GM19238 (cell line): ENCODE data around the gene AIG1.
"Not testable (repeated sequence)": the region's sequence is repeated elsewhere in the genome, so short reads cannot be mapped to it uniquely, and the experiment has no call there.

Experiments used
- DNase-seq: peaks from one replicate; pipeline ENCODE4 v3.0.0; 2011; ENCODE audit warnings: low spot score; ENCODE audit not compliant: insufficient read length

Gene AIG1

DNA sequence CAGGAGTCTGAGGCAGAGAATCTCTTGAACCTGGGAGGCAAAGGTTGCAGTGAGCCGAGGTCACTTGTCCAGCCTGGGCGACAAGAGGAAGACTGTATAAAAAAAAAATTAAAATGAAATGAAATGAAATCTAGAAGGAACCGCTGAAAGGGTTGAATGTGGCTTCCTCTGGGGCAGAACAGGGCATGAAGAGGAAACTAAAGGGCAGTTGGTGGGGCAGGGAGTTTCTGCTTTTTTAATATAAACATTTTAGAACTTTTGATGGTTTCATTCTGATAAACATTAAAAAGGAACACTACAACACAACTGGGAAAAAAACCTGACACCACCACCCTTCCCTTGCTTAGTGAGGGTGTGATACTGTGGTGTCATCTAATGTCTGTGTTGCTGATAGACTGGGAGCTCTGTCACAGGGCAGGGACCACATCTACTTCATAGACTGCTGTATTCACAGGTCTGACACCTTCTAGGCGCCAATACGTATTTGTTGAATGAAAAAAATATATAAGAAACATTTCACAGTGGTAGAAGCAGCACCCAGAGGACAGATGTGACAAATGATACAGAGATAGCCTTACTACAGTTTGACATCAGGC lies 260.9 kb downstream of the AIG1 start:
- no peak for DNase-seq

- DNase-seq, result no peak
Measured at GRCh38 chr6:143322386-143322785, 261.7 kb downstream of the AIG1 start.

DNA sequence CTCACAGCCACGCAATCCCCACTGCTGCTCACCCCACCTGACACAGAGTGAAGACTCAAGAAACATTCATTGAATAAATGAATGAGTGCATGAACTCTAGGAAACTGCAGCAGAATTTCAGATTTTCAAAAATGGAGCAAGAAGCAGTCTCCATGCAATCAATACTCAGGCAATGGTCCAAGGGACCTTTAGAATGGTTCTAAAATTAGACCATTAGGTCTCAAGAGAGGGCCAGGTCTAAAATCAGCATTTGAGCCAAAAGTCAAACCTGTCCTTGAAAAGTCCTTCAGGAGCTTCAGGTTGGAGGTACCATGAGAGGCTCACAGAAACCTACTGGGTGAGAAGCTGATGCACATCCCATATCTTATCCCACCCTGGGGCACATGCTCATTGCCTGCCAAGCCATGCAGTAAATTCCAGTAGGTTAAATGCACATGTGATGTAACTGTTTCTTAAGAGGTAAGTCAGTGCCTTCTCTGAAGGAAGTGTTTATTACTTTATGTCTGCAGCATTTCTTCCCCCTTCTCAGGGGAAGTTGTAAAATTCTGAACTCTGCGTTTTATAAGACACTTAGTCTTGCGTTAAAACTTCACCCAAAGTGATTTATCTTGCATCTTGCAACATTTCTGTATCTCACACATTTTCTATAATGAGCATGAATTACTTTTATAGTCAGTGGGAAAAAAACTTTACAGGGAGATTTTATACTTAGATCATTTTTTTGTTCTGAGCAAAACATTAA lies 263.2 kb downstream of the AIG1 start:
- DNase-seq, result no peak

- no peak for DNase-seq
Measured at GRCh38 chr6:143325379-143326140, 264.9 kb downstream of the AIG1 start.

DNA sequence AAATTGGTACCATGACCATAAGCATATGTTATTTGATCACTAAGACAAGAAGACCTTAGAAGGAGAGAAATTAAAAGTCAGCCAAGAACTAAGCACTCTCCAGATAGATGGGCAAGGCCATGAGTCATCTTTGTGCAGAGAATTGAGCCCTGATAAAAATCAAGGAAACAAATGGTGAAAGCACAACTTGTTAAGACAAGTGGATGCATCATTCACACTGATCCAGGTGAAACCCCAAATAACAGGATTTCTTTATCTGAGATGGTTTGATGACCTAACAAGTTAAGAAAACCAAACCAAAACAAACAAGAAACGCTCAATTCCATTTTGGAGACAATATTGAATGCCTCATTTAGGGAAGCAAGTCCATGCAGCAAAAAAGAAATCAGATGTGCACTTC lies 268.2 kb downstream of the AIG1 start:
- no peak for DNase-seq

- DNase-seq, result no peak
Measured at GRCh38 chr6:143329323-143329722, 268.6 kb downstream of the AIG1 start.

GRCh38 chr6:143331362-143331761 lies 270.7 kb downstream of the AIG1 start:
- no peak for DNase-seq

- DNase-seq, result no peak
Measured at GRCh38 chr6:143332153-143332845, 271.6 kb downstream of the AIG1 start.

- no peak for DNase-seq
Measured at GRCh38 chr6:143333081-143333480, 272.4 kb downstream of the AIG1 start.

DNA sequence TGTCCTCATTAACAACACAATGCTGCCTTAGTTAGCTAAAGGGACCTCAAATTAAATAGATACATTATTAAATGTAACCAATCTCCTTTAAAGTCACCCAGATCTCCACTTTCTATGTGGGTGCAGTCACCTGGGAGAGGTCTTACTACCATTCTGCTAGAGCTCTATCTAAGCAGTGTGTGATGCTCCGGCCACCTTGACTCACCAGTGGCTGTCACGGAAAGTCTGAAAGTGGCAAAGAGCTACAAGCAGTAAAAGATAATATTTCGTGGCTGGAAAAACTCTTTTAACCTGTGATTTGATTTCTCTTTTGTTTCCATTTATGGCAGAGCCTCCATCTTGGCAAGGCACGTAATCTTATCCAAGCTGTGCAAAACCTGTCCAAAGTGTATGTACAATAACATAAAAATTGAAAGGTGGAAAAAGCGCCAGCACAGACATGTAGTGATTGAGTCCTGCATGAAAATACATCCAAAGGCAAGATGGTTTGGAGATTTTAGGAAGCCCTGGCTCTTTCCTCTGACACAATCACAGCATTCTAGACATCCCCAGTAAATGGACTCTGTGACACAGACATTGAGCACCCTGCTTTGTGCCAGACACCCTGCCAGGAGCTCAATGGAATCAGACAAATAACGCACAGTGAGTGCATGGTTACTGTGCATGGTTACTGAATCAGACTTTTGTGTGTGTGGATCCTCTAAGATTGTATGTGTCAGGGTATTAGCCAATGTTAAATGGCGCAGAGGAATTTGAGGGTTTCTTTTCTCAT lies 273.2 kb downstream of the AIG1 start:
- no peak for DNase-seq

GRCh38 chr6:143335865-143336264 lies 275.2 kb downstream of the AIG1 start:
- DNase-seq, result no peak

GRCh38 chr6:143336446-143337152 lies 275.9 kb downstream of the AIG1 start:
- DNase-seq, result no peak

- no peak for DNase-seq
Measured at GRCh38 chr6:143337201-143337949, 276.7 kb downstream of the AIG1 start.

DNA sequence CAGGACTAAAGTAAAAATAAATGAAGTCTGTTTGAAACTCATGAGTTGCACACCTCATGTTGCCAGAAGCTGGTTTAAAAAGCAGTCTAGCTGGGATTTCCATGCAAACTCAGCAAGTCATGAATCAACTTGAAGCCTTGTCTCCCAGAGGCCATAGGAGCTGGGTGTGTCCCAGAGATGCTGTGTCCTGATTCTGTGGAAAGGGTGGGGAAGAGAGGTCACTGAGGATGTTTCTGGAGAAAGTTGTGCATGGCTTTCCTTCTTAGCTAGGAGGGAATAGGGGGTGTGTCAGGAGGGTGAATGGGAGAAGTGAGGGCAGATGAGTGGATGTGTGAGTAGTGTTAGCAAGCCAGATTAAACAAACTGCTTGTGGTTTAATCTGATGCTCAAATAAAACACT lies 278.5 kb downstream of the AIG1 start:
- DNase-seq, result no peak

DNA sequence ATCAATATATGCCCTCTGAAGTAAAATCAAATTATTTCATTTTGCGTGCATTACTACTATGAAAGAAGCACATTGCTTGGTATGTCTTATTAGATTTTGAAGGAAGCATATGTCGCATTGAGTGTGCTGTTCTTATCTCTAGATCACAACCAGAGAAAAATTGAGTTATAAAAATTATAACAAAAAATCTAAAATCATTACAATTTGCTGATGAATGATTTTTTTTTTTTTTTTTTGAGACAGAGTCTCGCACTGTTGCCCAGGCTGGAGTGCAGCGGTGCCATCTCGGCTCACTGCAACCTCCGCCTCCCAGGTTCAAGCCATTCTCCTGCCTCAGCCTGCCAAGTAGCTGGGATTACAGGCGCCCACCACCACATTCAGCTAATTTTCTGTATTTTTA lies 284.8 kb downstream of the AIG1 start:
- DNase-seq, result not testable (repeated sequence)

GRCh38 chr6:143346004-143346403 lies 285.3 kb downstream of the AIG1 start:
- no peak for DNase-seq

DNA sequence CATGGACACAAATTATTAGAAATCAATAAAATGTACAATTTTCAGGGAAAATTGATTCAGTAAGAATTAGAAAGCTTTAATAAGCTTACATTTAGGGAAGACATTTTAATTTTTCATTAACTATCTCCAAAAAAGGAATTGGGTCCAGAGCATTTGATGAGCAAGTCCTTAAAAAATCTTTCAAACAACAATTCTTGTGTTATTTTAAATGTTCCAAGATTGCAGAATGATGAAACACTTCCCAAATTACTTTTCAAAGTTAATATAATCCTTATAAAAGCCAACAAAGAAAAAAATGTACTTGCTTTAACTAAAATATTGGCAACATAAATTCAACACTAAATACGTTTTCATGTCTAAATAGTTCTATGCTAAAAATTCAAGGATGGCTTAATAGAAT lies 287.8 kb downstream of the AIG1 start:
- DNase-seq, result no peak

DNA sequence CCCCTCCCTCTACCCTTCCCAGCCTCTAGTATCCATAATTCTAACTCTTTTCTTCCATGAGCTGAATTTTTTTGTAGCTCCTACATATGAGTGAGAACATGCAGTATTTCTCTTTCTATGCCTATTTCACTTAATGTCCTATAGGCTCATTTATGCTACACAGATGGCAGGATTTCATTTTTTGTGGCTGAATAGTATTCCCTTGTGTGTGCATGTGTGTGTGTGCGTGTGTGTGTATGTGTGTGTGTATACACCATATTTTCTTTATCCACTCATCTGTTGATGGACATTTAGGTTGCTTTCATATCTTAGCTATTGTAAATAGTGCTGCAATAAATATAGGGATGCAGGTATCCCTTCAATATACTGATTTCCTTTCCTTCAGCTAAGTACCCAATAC lies 288.8 kb downstream of the AIG1 start:
- no peak for DNase-seq

GRCh38 chr6:143356101-143356880 lies 295.6 kb downstream of the AIG1 start:
- DNase-seq, result no peak
